ENCODE measurements around the gene QSOX2.
"Not testable (repeated sequence)": the region's sequence is repeated elsewhere in the genome, so short reads cannot be mapped to it uniquely, and the experiment has no call there.

The QSOX2 gene

GRCh38 chr9:136250676-136251075 lies 5.1 kb upstream of the QSOX2 start:
- DNase-seq, result no peak

GRCh38 chr9:136249877-136250559 lies 4.4 kb upstream of the QSOX2 start:
- DNase-seq, result no peak

- no peak for DNase-seq
Measured at GRCh38 chr9:136248951-136249876, 3.6 kb upstream of the QSOX2 start.

GRCh38 chr9:136247947-136248637 lies 2.5 kb upstream of the QSOX2 start:
- no peak for DNase-seq

- no peak for DNase-seq
Measured at GRCh38 chr9:136247551-136247916, 1.9 kb upstream of the QSOX2 start.

GRCh38 chr9:136246849-136247550 lies 1.4 kb upstream of the QSOX2 start:
- DNase-seq, result no peak

- no peak for DNase-seq
Measured at GRCh38 chr9:136244969-136245218, 718 bp downstream of the QSOX2 start.

- peak; percentile 19 for DNase-seq
Measured at GRCh38 chr9:136244122-136244968, 1.3 kb downstream of the QSOX2 start.

- DNase-seq, result no peak
Measured at GRCh38 chr9:136243631-136244030, 2.0 kb downstream of the QSOX2 start.

GRCh38 chr9:136242918-136243525 lies 2.6 kb downstream of the QSOX2 start:
- no peak for DNase-seq

- no peak for DNase-seq
Measured at GRCh38 chr9:136242248-136242647, 3.4 kb downstream of the QSOX2 start.

GRCh38 chr9:136241542-136241941 lies 4.1 kb downstream of the QSOX2 start:
- DNase-seq, result no peak

- no peak for DNase-seq
Measured at GRCh38 chr9:136240941-136241340, 4.7 kb downstream of the QSOX2 start.

GRCh38 chr9:136239983-136240330 lies 5.7 kb downstream of the QSOX2 start:
- DNase-seq, result no peak

GRCh38 chr9:136239135-136239982 lies 6.3 kb downstream of the QSOX2 start:
- DNase-seq, result no peak

GRCh38 chr9:136238342-136238732 lies 7.3 kb downstream of the QSOX2 start:
- DNase-seq, result no peak

GRCh38 chr9:136237486-136238341 lies 7.9 kb downstream of the QSOX2 start:
- no peak for DNase-seq

- DNase-seq, result not testable (repeated sequence)
Measured at GRCh38 chr9:136236471-136237410, 8.9 kb downstream of the QSOX2 start.
